PFSK-1 (cell line): ENCODE results near the gene MUC4.

Experiments
- POLR2AphosphoS5 ChIP-seq: IDR thresholded peaks from 2 replicates; pipeline ENCODE4 v1.6.1; 2012; ENCODE audit warnings: low read depth, mild to moderate bottlenecking, control low read depth, low read length, moderate library complexity
- SIN3A ChIP-seq: IDR thresholded peaks from 2 replicates; pipeline ENCODE4 v1.6.1; 2012; ENCODE audit warnings: mild to moderate bottlenecking, low read length, moderate library complexity, borderline replicate concordance; ENCODE audit not compliant: insufficient read depth
- TAF1 ChIP-seq: IDR thresholded peaks from 2 replicates; pipeline ENCODE4 v1.6.1; 2012; ENCODE audit warnings: low read length, control low read depth, borderline replicate concordance; ENCODE audit not compliant: insufficient read depth
- TF ChIP-seq, protein P1 (sequence below), 2 experiments: IDR thresholded peaks; 2 replicates each; pipeline versions ENCODE4 v1.6.1 to v1.8.0; 2011 to 2012; ENCODE audit warnings: low read depth in 2 of 2, low read length in 2 of 2, control low read depth in 1 of 2, inconsistent platforms in 1 of 2, mild to moderate bottlenecking in 1 of 2, moderate library complexity in 1 of 2; ENCODE audit not compliant: insufficient read depth in 1 of 2

DNA sequence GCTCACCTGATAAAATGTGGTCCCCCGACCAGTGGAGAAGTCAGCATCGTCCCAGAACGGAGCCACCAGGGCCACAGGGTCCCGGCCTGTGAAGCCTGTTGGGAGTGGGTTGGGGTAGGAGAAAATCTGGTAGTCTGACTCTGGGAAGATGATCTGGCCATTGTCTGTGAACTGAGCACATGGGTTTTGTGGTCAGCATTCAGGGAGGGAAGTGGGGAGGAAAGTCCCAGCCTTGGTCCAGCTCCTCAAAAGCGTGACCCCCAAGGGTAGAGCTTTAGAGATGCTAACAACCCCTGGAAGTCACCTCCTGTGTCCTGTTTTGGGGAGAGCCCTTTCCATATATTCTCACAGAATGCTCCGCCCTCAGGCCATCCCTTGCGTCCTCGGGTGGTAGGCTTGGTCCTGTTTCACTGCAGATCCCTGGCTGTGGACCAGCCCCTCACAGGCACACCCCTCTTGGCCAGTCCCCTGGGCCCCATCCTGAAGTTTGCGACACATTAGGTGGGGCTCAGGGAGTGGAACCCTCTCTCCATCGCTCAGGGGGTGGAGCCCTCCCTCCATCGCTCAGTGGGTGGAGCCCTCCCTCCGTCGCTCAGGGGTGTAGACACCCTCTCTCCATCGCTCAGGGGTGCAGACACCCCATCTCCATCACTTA is 40.0 kb downstream of the MUC4 start:
- TF ChIP-seq SIN3A (no peak), POLR2AphosphoS5 (no peak), TAF1 (no peak)
- TF ChIP-seq, protein P1, sequence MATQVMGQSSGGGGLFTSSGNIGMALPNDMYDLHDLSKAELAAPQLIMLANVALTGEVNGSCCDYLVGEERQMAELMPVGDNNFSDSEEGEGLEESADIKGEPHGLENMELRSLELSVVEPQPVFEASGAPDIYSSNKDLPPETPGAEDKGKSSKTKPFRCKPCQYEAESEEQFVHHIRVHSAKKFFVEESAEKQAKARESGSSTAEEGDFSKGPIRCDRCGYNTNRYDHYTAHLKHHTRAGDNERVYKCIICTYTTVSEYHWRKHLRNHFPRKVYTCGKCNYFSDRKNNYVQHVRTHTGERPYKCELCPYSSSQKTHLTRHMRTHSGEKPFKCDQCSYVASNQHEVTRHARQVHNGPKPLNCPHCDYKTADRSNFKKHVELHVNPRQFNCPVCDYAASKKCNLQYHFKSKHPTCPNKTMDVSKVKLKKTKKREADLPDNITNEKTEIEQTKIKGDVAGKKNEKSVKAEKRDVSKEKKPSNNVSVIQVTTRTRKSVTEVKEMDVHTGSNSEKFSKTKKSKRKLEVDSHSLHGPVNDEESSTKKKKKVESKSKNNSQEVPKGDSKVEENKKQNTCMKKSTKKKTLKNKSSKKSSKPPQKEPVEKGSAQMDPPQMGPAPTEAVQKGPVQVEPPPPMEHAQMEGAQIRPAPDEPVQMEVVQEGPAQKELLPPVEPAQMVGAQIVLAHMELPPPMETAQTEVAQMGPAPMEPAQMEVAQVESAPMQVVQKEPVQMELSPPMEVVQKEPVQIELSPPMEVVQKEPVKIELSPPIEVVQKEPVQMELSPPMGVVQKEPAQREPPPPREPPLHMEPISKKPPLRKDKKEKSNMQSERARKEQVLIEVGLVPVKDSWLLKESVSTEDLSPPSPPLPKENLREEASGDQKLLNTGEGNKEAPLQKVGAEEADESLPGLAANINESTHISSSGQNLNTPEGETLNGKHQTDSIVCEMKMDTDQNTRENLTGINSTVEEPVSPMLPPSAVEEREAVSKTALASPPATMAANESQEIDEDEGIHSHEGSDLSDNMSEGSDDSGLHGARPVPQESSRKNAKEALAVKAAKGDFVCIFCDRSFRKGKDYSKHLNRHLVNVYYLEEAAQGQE (IDR thresholded peaks at IDR 0.05; ENCODE audit: insufficient read depth in 1 of 2, low read depth in 2 of 2, low read length in 2 of 2): no peak
